HL-60 (cell line): ENCODE measurements around the gene MLLT3.

Experiments
- DNase-seq, 2 experiments: peaks; one replicate each; pipeline ENCODE4 v3.0.0-alpha.2; 2010 to 2020; ENCODE audit warnings: low read depth in 1 of 2, low spot score in 1 of 2
- H3K27ac ChIP-seq: fragments of 250-450 bp; sonication (Bioruptor Pico); replicated peaks from 2 replicates; pipeline ENCODE4 v1.5.1; 2020; ENCODE audit warnings: mild to moderate bottlenecking, moderate library complexity
- H3K27me3 ChIP-seq: fragments of 250-450 bp; sonication (Bioruptor Pico); 2 replicates; pipeline ENCODE4 v1.5.1; 2021; ENCODE audit warnings: mild to moderate bottlenecking, moderate library complexity; ENCODE audit not compliant: insufficient read depth, poor library complexity, severe bottlenecking
- H3K4me3 ChIP-seq: replicated peaks from 2 replicates; pipeline ENCODE4 v1.5.1; 2011; ENCODE audit warnings: mild to moderate bottlenecking, control low read depth, low read length; ENCODE audit not compliant: insufficient read depth
- GABPA ChIP-seq: IDR thresholded peaks from 2 replicates; pipeline ENCODE4 v1.6.1; 2012; ENCODE audit warnings: low read depth
- POLR2AphosphoS5 ChIP-seq: IDR thresholded peaks from 2 replicates; pipeline ENCODE4 v1.6.1; 2012; ENCODE audit warnings: low read depth
- SPI1 ChIP-seq: IDR thresholded peaks from 2 replicates; pipeline ENCODE4 v1.6.1; 2012; ENCODE audit warnings: low read depth, mild to moderate bottlenecking, borderline replicate concordance
- TF ChIP-seq, protein P1 (sequence below): IDR thresholded peaks from one replicate; pipeline ENCODE4 v1.5.1; 2011; ENCODE audit warnings: low read length, control low read depth, inconsistent platforms; ENCODE audit not compliant: insufficient read depth
- TF ChIP-seq, protein P2 (sequence below): IDR thresholded peaks from 2 replicates; pipeline ENCODE4 v1.6.1; 2012; ENCODE audit warnings: low read depth; ENCODE audit not compliant: insufficient replicate concordance

Gene MLLT3

DNA sequence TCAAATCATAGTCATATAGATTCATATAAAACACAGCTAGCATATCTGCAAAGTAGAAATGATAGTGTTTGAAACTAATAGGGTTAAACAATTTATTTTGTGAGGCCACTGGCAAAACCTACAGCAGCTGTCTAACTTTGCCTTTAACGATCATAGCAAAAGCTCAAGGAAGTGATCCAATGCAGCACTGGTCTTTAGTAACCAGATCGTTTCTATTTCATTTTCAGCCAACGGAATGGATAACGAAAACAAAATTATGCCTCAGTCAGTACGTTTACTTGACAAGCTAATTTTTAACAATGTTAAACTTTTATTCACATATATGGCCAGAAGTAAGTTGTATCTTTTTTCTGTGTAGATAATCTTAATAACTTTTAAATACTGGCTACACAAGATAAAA lies 17.7 kb downstream of the MLLT3 start:
- H3K4me3 ChIP-seq: no peak overlapping the region
- no peaks in the 10 kb centered on the region for H3K27me3 ChIP-seq
- H3K27ac ChIP-seq: no peak overlapping the region
- TF ChIP-seq SPI1: no peak
- DNase-seq: no peak

DNA sequence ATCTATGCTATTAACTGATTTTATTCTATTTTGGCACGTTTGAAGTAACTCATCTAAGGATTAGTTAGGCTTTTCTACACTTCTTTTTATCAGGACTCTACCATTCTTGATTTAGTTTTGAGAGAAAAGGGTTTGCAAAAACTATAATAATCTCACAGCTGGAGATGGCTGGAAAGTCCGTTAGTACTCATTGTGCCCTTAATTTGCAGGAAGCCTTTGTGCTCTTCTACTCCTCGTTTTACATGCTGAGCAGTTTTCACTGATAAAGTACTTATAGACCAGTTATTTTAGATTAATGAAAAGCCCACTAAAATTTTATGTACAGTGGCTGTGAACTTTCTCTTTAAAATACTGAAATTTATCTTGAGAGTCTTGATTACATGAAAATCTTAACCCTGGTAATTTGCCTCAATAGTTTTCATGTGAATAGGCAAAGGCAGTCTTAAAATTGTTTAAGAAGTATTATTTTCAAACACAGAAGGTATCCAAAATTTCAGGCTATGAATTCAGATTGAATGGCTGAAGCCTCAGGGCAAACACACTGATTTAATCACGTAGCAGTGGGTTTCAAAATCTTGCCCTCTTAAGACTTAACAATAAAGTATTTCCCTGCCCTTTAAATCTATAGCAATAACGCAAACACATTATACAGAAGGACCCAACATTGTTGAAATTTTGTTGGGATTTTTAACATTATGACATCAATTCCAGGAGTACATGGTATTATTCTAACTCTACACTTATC lies 18.6 kb downstream of the MLLT3 start:
- no peaks in the 10 kb centered on the region for H3K27me3 ChIP-seq
- no peak overlapping the region for H3K27ac ChIP-seq
- no peak for TF ChIP-seq GABPA
- no peak for TF ChIP-seq SPI1
- TF ChIP-seq, protein P1, sequence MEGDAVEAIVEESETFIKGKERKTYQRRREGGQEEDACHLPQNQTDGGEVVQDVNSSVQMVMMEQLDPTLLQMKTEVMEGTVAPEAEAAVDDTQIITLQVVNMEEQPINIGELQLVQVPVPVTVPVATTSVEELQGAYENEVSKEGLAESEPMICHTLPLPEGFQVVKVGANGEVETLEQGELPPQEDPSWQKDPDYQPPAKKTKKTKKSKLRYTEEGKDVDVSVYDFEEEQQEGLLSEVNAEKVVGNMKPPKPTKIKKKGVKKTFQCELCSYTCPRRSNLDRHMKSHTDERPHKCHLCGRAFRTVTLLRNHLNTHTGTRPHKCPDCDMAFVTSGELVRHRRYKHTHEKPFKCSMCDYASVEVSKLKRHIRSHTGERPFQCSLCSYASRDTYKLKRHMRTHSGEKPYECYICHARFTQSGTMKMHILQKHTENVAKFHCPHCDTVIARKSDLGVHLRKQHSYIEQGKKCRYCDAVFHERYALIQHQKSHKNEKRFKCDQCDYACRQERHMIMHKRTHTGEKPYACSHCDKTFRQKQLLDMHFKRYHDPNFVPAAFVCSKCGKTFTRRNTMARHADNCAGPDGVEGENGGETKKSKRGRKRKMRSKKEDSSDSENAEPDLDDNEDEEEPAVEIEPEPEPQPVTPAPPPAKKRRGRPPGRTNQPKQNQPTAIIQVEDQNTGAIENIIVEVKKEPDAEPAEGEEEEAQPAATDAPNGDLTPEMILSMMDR: no peak
- TF ChIP-seq, protein P2, sequence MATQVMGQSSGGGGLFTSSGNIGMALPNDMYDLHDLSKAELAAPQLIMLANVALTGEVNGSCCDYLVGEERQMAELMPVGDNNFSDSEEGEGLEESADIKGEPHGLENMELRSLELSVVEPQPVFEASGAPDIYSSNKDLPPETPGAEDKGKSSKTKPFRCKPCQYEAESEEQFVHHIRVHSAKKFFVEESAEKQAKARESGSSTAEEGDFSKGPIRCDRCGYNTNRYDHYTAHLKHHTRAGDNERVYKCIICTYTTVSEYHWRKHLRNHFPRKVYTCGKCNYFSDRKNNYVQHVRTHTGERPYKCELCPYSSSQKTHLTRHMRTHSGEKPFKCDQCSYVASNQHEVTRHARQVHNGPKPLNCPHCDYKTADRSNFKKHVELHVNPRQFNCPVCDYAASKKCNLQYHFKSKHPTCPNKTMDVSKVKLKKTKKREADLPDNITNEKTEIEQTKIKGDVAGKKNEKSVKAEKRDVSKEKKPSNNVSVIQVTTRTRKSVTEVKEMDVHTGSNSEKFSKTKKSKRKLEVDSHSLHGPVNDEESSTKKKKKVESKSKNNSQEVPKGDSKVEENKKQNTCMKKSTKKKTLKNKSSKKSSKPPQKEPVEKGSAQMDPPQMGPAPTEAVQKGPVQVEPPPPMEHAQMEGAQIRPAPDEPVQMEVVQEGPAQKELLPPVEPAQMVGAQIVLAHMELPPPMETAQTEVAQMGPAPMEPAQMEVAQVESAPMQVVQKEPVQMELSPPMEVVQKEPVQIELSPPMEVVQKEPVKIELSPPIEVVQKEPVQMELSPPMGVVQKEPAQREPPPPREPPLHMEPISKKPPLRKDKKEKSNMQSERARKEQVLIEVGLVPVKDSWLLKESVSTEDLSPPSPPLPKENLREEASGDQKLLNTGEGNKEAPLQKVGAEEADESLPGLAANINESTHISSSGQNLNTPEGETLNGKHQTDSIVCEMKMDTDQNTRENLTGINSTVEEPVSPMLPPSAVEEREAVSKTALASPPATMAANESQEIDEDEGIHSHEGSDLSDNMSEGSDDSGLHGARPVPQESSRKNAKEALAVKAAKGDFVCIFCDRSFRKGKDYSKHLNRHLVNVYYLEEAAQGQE: no peak
- TF ChIP-seq POLR2AphosphoS5: no peak
- H3K4me3 ChIP-seq: no peak overlapping the region
- no peak for DNase-seq

DNA sequence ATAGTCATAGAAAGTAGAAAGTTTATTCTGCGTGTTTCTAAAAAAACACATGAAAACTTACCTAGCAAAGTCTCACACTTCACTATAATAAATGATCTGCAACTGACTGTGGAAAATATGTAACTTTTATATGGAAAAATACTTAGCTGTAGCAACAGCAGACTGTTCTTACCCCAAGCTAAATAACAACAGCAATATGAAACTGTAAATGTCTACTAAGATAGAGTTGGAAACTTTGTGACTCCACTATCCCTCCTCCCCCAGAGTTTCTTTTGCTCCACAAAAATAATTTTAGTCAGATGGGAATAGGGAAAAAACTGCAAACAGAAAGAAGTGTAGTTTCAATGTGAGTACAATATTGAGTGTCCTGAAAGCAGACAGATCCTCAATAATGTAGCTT lies 21.0 kb downstream of the MLLT3 start:
- Histone ChIP-seq H3K27me3 (no peaks in the 10 kb centered on the region), H3K27ac (no peak overlapping the region), H3K4me3 (no peak overlapping the region)
- no peak for TF ChIP-seq POLR2AphosphoS5
- no peak for DNase-seq

DNA sequence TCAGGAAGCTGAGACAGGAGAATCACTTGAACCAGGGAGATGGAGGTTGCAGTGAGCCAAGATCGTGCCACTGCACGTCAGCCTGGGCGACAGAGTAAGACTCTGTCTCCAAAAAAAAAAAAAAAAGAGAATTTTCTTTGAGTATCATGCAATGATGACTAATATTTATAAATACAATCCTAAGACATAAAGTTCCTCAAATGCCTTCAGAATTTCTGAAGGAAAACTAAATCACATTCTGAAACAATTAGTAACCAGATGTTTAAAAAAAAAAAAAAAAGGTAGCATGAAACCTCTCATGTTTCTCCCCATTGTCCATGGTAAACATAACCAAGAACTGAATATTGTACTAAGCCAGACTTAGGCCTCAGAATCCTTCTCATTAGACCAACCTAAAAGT lies 23.1 kb downstream of the MLLT3 start:
- Histone ChIP-seq H3K27ac (no peak overlapping the region), H3K4me3 (no peak overlapping the region), H3K27me3 (no peaks in the 10 kb centered on the region)
- TF ChIP-seq, protein P1: no peak
- no peak for TF ChIP-seq GABPA
- TF ChIP-seq POLR2AphosphoS5: no peak
- TF ChIP-seq SPI1: no peak
- TF ChIP-seq, protein P2: no peak
- DNase-seq: no peak

DNA sequence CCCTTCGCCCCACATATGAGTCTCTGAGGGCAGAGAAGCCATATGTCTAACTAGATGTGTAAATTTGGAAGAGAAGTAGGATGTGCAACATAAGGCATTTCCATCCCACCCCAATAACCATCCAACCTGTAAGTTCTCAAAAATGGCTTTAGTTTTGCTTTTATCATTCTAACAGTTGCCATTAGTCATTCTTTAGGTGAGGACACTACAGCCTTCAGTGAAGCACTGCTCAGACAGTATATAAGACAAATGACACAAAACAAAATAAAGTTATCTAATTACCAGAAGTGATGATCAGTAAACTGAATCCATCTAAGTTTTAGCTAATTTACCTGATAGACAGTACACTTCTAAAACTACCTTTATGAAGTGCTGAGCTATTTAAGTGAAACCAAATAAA lies 23.9 kb downstream of the MLLT3 start:
- no peak for DNase-seq
- Histone ChIP-seq H3K27ac (no peak overlapping the region), H3K27me3 (no peaks in the 10 kb centered on the region), H3K4me3 (no peak overlapping the region)
- TF ChIP-seq, protein P1: no peak
- TF ChIP-seq GABPA (no peak), SPI1 (no peak)
